CD1c-positive myeloid dendritic cell (primary cell): ENCODE data around the gene GNPTAB.
"Not testable (repeated sequence)": the region's sequence is repeated elsewhere in the genome, so short reads cannot be mapped to it uniquely, and the experiment has no call there.

ENCODE experiments used
- DNase-seq: peaks from one replicate; pipeline ENCODE4 v3.0.0-alpha.2; 2016; ENCODE audit errors: extremely low spot score

GNPTAB gene

DNA sequence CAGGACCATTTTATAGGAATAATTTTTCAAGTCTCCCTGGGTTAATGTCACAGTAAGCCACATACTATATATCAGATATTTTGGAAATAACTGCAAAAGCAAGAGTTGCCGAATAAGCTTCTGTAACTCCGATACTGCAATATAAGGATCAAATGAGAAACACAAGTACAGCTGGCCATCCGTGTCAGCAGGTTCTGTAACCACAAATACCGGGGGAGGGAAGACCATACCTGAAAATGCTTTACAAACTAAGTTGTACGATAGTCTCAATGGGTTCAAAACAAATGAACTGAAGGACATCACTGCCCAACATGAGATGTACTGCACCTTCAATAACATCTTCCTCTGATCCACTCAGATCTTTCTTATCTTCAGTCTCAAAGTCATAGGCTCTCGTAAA lies 93.3 kb downstream of the GNPTAB start:
- DNase-seq, result no peak

DNA sequence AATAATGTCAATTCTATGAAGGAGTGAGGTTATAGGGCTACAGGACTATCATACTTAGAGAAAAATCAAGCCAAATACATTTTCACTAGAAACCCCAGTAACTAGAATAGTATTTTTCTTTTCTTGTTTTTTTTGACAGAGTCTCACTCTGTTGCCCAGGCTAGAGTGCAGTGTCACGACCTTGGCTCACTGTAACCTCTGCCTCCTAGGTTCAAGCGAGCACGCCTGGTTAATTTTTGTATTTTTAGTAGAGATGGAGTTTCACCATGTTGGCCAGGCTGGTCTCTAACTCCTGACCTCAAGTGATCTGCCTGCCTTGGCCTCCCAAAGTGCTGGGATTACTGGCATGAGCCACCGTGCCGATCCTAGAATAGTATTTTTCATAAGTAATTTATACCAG lies 96.3 kb downstream of the GNPTAB start:
- DNase-seq, result not testable (repeated sequence)

DNA sequence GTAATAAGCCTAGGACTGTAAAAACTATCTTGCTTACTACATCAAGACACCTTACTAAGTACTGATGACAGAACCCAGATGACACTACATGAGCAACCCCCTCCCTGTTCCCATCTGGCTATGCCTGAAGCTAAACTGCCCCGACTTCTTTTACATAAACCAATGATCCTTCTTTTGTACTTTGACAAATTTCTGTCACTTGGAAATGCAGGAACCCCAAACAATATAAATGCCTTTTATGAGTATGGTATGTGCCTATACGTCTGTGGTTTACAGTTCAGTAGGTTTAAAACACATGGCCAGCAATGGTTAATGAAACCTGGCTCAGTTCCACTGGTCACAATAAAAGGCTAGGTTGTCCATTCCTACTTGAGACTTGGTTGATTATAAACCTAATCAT lies 97.6 kb downstream of the GNPTAB start:
- DNase-seq, result no peak

DNA sequence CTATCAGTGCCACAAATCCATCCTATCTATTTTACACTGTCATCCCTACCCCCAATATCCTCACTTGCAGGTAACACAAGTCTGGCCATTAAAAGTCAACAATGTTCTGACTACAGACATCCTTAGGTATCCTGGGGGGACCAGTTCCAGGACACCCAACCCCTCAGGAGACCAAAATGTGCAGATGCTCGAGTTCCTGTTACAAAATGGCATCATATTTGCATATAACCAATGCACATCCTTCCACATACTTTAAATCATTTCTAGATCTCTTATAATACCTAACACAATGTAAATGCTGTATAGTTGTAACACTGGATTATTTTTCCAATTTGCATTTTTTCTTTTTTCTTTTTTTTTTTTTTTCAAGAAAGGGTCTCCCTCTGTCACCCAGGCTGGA lies 98.4 kb downstream of the GNPTAB start:
- no peak for DNase-seq

GRCh38 chr12:101729842-101730241 lies 100.9 kb downstream of the GNPTAB start:
- DNase-seq, result no peak

DNA sequence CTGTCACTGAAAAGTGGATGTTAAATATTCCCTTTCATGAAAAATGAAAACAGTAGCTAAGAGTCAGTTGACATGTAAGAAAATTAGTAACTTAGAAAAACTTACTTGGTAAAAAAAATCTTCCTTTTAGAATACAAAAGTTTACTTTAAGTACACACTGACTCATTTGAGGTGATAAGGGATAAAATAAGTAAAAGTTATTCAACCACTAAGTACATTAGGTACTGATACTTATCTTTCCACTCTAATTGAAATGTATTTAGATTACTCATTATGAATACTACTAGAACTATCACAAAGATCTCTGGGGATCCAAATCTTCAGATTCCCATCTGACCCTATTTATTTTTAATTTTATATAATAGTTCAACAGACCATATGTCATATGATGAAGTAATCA lies 103.7 kb downstream of the GNPTAB start:
- no peak for DNase-seq

DNA sequence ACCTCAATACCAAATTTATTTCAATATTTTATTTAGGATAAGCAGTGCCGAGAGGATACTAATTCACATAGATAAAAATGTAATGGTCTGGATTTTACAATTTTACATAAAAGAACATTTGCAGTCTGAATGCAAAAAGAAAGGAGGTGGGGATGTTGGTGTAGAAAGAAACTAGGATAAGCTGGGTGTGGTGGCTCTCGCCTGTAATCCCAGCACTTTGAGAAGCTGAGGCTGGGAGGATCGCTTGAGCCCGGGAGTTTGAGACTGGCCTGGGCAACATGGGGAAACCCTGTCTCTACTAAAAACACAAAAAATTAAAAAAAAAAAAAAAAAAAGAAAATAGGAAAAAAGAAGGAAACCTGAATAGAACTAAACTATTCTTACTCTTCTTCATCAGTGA lies 108.4 kb downstream of the GNPTAB start:
- DNase-seq, result no peak

DNA sequence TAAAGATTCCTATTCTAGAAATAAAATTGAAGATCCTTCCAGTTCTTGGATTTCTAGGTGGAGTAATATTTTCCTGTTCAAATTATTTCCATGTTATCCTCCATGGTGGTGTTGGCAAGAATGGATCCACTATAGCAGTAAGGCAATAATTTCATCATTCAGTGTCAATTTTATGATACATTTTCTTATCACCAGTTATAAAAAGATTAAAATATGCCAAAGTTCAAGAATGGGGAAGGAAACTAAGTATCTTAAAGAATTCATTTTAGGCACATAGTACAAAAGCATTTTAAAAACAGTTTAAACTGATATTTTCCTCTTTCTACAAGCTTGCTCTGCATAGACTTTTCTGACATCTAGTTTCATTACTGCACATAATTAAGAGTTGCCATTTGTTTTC lies 110.6 kb downstream of the GNPTAB start:
- DNase-seq, result no peak

- no peak for DNase-seq
These were observed 111.2 kb downstream of the GNPTAB start for GRCh38 chr12:101719566-101719965.

DNA sequence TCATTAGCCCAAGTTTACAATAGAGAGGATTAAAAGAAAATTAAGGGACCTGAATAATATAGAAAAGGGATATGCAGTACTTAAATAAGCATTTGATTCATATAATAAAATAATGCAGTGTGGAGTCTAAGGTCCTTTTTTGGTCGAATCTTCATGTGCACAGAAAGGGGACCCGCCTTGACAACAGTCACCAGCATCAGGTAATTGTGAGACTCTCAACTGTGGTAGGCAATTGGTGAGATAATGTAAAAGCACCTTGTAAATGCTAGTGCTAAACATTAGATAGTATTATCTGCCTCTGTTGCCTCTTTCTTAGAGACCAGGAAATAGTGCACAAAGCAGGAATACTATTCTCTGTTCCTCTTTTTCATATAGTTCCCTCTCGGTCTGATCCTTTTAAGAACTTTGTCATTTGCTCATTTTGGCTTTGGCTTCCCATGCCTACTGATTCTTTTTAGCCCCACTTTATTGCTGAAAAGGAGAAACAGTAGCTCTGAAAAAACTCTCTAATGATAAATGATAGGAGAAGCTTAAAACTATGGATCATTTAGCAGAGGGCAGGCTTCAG lies 115.8 kb downstream of the GNPTAB start:
- DNase-seq, result peak; percentile 56

DNA sequence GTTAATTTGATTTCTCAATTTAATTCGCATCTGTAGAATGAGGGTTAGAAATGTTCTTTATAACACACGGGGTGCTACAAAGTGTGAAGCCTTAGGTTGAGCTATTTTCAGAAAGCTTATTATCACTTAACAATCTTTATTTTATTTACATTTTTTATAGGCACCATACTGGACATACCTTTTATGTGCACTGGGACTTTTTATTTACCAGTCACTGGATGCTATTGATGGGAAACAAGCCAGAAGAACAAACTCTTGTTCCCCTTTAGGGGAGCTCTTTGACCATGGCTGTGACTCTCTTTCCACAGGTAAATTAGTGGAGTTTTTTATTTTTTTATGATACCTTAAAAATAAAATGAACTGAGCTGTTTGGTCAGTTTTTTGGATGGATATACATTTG lies 116.8 kb downstream of the GNPTAB start:
- no peak for DNase-seq

DNA sequence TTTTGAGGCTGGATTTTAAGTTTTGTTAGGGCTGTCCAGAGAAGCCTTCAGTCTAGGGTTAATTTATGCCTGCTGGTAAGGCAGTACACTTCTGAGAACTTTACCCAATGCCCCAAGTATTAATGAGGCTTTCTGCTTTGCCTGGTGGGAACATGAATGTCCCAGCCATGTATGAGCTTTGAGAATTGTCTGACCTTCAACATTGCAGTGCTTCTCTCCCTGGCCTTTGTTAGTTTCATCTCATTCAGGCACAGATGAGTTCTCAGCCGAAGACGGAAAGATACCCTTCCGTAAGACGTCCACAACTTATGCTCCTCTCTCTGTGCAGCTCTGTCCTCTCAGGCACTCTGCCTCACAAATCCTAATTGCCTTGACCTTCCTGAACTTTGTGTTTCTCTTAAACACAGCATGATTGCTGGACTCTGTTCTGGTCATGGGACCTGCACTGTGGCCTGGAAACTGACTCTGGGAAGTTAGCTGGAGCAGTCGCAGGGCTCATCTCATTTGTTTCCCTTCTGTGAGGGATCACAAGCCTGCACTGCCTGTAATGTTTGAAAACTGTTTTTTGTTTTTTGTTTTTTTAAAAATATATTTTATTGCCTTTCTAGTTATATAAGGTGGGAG lies 117.6 kb downstream of the GNPTAB start:
- no peak for DNase-seq

GRCh38 chr12:101710288-101710687 lies 120.5 kb downstream of the GNPTAB start:
- DNase-seq, result no peak

- no peak for DNase-seq
These were observed 123.5 kb downstream of the GNPTAB start for GRCh38 chr12:101707131-101707782.

DNA sequence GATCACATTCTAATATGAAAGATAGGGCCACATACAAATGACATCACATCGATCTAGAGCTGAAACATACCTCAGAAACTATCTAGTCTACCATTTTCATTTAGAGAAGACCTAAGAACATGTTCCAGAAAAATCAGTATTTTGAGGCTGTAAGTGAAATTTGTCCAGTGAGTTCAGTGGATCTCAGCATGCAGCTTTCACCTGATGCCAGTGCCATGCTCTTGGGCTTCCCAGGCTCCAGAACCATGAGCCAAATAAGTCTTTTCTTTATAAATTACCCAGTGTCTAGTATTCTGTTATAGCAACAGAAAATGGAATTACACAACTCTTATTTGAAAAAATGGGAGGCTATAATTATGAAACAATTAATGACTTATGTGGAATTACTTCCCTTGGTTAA lies 124.4 kb downstream of the GNPTAB start:
- DNase-seq, result no peak

GRCh38 chr12:101703487-101703886 lies 127.3 kb downstream of the GNPTAB start:
- no peak for DNase-seq

DNA sequence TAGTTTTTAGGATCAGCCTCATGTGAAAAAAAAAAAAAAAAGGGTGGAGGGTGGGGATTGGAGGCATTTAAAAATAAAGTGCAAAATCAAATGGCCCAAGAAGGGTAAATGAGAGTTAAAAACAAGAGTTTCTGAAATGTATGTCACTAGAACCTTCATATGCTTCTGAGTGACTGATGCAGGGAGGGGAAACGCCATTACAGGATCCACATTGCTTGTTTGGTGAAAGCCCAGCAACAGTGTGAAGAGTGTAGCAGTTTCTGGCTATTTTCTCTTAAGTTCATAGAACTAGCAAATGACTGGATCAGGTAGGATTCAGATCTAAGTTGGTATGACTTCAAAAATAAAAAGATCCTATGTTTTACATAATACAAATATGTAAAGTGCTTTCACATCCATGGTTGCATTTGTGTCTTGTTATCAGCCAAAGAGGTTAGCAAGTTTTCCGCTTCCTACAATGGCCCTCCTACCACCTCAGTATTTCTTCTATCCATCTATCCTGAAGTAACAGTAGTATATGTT lies 130.4 kb downstream of the GNPTAB start:
- DNase-seq, result no peak

- no peak for DNase-seq
These were observed 131.9 kb downstream of the GNPTAB start for GRCh38 chr12:101698800-101699347.

DNA sequence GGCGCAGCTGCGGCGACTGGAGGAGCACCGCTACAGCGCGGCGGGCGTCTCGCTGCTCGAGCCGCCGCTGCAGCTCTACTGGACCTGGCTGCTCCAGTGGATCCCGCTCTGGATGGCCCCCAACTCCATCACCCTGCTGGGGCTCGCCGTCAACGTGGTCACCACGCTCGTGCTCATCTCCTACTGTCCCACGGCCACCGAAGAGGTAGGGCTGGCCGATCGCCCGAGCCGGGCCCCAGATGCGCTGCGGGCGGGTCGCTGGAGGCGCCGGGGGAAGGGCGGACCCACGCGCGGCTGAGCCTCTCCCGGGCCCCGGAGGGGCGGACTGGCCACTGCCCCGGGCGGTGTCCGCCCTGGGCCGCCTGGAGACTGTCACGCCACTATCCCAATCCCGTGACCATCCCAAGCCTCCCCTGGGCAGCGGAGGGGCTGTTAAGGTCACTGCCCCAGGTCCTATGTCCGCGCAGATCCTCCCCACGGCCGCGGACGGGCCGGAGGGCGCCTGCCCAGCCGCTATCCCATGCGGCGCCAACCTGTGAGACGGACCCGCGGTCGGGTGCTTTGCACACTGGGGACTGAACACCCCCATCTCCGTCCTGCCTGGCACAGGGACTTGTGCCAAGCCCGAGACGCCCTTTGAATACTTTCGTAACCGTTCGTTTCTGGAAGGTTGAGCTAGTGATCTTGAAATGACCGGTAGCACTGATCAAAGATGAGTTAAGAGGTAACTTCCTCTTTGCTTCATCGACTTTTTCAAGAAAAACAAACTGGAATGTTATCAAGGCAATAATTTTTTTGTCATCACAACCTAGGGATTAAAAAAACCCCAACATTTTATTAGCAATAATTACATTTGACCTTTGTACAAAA lies 132.6 kb downstream of the GNPTAB start:
- DNase-seq, result peak; percentile 47

DNA sequence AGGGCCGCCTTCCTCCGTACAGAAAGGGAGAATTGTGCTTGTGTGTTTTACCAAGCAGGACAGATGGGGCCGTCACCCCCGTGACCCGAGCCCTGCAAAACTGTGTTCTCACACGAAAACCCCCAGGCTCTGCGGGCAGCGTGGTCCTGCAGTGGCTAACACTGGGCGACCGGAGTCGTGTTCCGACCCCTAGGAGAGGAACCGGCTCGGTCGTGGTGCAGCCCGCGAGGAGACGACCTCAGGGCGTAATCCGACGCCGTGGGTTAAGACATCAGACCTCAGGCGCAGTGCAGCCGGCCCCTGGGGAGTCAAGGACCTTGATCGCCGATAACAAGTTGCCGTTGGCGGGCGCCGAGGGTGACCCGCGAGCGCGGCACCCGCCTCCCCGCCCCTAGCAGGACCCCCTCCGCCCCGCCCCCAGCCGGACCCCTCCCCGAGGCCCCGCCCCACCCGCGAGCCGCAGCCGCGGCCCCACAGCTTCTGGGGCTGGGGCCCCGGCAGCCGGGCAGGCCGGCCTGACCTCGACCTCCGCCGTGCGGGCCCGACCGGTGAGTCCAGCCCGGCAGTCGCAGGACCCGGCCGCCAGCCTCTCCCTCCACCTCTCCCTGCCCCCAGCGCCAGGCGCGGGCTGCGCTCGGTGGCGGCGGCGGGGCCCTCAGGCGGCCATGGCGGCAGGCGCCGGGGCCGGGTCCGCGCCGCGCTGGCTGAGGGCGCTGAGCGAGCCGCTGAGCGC lies 133.4 kb downstream of the GNPTAB start, which contains the start of gene CHPT1:
Gene CHPT1, plus strand, starts transcription at position 444 of the 733 bp plus-strand sequence. Its CDS starts 222 bp downstream, at position 666.
- peak; percentile 59 for DNase-seq
